ENCODE measurements around the gene CRISPLD2.

CRISPLD2 gene

GRCh38 chr16:84907575-84907974, 87.8 kb downstream of the CRISPLD2 start:
- TF ChIP-seq, protein P1, sequence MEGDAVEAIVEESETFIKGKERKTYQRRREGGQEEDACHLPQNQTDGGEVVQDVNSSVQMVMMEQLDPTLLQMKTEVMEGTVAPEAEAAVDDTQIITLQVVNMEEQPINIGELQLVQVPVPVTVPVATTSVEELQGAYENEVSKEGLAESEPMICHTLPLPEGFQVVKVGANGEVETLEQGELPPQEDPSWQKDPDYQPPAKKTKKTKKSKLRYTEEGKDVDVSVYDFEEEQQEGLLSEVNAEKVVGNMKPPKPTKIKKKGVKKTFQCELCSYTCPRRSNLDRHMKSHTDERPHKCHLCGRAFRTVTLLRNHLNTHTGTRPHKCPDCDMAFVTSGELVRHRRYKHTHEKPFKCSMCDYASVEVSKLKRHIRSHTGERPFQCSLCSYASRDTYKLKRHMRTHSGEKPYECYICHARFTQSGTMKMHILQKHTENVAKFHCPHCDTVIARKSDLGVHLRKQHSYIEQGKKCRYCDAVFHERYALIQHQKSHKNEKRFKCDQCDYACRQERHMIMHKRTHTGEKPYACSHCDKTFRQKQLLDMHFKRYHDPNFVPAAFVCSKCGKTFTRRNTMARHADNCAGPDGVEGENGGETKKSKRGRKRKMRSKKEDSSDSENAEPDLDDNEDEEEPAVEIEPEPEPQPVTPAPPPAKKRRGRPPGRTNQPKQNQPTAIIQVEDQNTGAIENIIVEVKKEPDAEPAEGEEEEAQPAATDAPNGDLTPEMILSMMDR (IDR thresholded peaks at IDR 0.05; ENCODE audit: insufficient read depth, low read depth, low read length, missing control alignments), result no peak
- DNase-seq (ENCODE audit: low read depth), result no peak
- H3K4me3 ChIP-seq (ENCODE audit: low read length), result no peak overlapping the region

DNA sequence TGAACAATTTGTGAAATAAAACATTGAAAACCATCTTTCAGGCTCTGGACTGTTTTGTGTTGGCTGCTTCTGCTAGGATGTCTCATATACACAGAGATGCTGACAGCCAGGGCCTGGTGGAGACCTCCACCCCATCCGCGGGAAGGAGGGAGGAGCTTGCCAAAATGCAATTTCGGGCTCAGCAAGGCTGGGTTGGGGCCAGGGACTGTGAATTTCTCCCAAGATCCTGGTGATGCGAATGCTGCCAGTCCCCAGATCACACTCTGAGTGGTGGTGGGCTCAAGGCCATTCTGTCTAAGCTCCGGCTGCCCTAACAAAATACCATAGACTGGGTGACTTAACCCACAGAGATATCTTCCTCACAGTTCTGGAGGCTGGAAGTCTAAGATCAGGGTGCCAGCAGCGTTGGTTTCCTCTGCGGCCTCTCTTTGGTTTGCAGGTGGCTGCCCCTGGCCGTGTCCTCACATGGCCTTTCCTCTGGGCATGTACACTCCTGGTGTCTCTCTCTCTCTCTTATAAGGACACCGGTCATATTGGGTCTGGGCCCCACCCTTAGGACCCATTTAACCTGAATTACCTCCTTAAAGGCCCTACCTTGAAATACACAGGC, 89.8 kb downstream of the CRISPLD2 start:
- H3K4me3 ChIP-seq (ENCODE audit: low read length), result no peak overlapping the region

DNA sequence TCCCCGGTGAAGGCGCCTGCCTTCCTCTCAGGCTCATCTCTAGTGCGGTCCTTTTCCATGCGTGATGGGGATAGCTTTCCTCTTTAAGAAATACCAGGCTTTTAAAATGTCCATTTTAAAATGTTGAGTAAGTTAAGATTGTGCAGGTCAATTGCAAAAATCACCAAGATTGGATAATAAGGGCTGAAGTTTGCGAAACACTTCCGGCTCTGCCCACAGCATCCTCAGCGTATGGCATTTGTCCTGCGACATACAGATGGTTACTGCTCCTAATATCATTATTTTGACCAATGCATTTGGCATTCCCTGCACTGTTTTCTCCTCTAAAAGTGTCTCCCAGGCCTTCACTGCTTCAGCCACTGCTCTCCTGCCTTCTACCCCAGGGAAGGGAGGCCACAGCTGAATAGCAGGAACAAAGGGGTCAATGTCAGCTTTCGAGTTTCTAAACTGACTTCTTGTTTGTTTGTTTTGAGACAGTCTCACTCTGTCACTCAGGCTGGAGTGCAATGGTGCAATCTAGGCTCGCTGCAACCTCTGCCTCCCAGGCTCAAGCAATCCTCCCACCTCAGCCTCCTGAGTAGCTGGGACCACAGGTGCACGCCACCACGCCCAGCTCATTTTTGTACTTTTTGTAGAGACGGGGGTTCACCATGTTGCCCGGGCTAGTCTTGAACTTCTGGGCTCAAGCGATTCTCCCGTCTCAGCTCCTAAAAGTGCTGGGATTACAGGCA, 91.9 kb downstream of the CRISPLD2 start:
- TF ChIP-seq, protein P1 (IDR thresholded peaks at IDR 0.05; ENCODE audit: insufficient read depth, low read depth, low read length, missing control alignments), result no peak
- DNase-seq (ENCODE audit: low read depth), result no peak
- no peak overlapping the region for H3K4me3 ChIP-seq (ENCODE audit: low read length)

More for the DNA sequence above, 89.8 kb downstream of the CRISPLD2 start:
- TF ChIP-seq, protein P1 (IDR thresholded peaks at IDR 0.05; ENCODE audit: insufficient read depth, low read depth, low read length, missing control alignments), result no peak
- no peak for DNase-seq (ENCODE audit: low read depth)

GRCh38 chr16:84913315-84913714, 93.5 kb downstream of the CRISPLD2 start:
- TF ChIP-seq, protein P1 (IDR thresholded peaks at IDR 0.05; ENCODE audit: insufficient read depth, low read depth, low read length, missing control alignments), result no peak
- no peak overlapping the region for H3K4me3 ChIP-seq (ENCODE audit: low read length)
- DNase-seq (ENCODE audit: low read depth), result no peak

GRCh38 chr16:84914273-84914672, 94.5 kb downstream of the CRISPLD2 start:
- DNase-seq (ENCODE audit: low read depth), result no peak
- TF ChIP-seq, protein P1 (IDR thresholded peaks at IDR 0.05; ENCODE audit: insufficient read depth, low read depth, low read length, missing control alignments), result no peak
- H3K4me3 ChIP-seq (ENCODE audit: low read length), result no peak overlapping the region

GRCh38 chr16:84916178-84916577, 96.4 kb downstream of the CRISPLD2 start:
- TF ChIP-seq, protein P1 (IDR thresholded peaks at IDR 0.05; ENCODE audit: insufficient read depth, low read depth, low read length, missing control alignments), result no peak
- no peak overlapping the region for H3K4me3 ChIP-seq (ENCODE audit: low read length)
- DNase-seq (ENCODE audit: low read depth), result no peak

Data from epithelial cell of esophagus (primary cell).